IPS-15b (cell line): ENCODE measurements around the gene DPM2.
A peak's percentile ranks its signal among the peaks of the same experiment; 100 is the strongest.

Experiments
- H3K27me3 ChIP-seq: one replicate; pipeline ENCODE4 v1.6.1; 2013; ENCODE audit warnings: low read length; ENCODE audit not compliant: control insufficient read depth, insufficient read depth
- H3K36me3 ChIP-seq: one replicate; pipeline ENCODE4 v1.6.1; 2013; ENCODE audit warnings: low read length; ENCODE audit not compliant: control insufficient read depth, insufficient read depth
- H3K4me1 ChIP-seq: one replicate; pipeline ENCODE4 v1.6.1; 2013; ENCODE audit warnings: mild to moderate bottlenecking, low read length; ENCODE audit not compliant: control insufficient read depth, insufficient read depth
- H3K4me3 ChIP-seq: one replicate; pipeline ENCODE4 v1.5.1; 2013; ENCODE audit warnings: low read depth, low read length
- H3K9ac ChIP-seq: one replicate; pipeline ENCODE4 v1.6.1; 2013; ENCODE audit warnings: low read depth, mild to moderate bottlenecking, low read length
- H3K9me3 ChIP-seq: one replicate; pipeline ENCODE4 v1.6.1; 2013; ENCODE audit warnings: mild to moderate bottlenecking, low read length; ENCODE audit not compliant: control insufficient read depth, insufficient read depth

DPM2 gene

GRCh38 chr9:127918183-127919107, 19.2 kb downstream of the DPM2 start:
- no peaks in the 10 kb centered on the region for H3K36me3 ChIP-seq
- H3K9ac ChIP-seq: no peak overlapping the region
- H3K9me3 ChIP-seq: no peaks in the 10 kb centered on the region
- peaks cover 6% of the 10 kb centered on the region for H3K4me1 ChIP-seq
- peaks cover 18% of the 10 kb centered on the region for H3K27me3 ChIP-seq
- no peak overlapping the region for H3K4me3 ChIP-seq

GRCh38 chr9:127917603-127918002, 20.1 kb downstream of the DPM2 start:
- H3K9me3 ChIP-seq: no peaks in the 10 kb centered on the region
- peaks cover 18% of the 10 kb centered on the region for H3K27me3 ChIP-seq
- no peaks in the 10 kb centered on the region for H3K36me3 ChIP-seq
- H3K4me1 ChIP-seq: peaks cover 6% of the 10 kb centered on the region
- H3K9ac ChIP-seq: no peak overlapping the region
- H3K4me3 ChIP-seq: no peak overlapping the region

GRCh38 chr9:127916720-127917581, 20.7 kb downstream of the DPM2 start, which contains the start of gene ST6GALNAC4:
TSS of gene ST6GALNAC4 (minus strand) at chr9:127917041. CDS start at chr9:127916419, 622 bp downstream.
- Histone ChIP-seq H3K4me3 (peak within 1 kb of the TSS; percentile 54), H3K9ac (no peak within 1 kb of the TSS), H3K4me1 (peaks cover 6% of the 10 kb centered on the region), H3K36me3 (no peaks in the 10 kb centered on the region), H3K27me3 (peaks cover 15% of the 10 kb centered on the region), H3K9me3 (no peaks in the 10 kb centered on the region)

- peaks cover 6% of the 10 kb centered on the region for H3K4me1 ChIP-seq
- H3K9me3 ChIP-seq: no peaks in the 10 kb centered on the region
- H3K27me3 ChIP-seq: peaks cover 10% of the 10 kb centered on the region
- peak overlapping the region; percentile 54 for H3K4me3 ChIP-seq
- no peaks in the 10 kb centered on the region for H3K36me3 ChIP-seq
- H3K9ac ChIP-seq: no peak overlapping the region
Observed at GRCh38 chr9:127915801-127916719, 21.6 kb downstream of the DPM2 start.

GRCh38 chr9:127915325-127915752, 22.3 kb downstream of the DPM2 start:
- peaks cover 8% of the 10 kb centered on the region for H3K27me3 ChIP-seq
- peaks cover 6% of the 10 kb centered on the region for H3K4me1 ChIP-seq
- no peaks in the 10 kb centered on the region for H3K9me3 ChIP-seq
- H3K36me3 ChIP-seq: no peaks in the 10 kb centered on the region
- H3K4me3 ChIP-seq: no peak overlapping the region
- H3K9ac ChIP-seq: no peak overlapping the region

- Histone ChIP-seq H3K27me3 (peaks cover 8% of the 10 kb centered on the region), H3K9ac (no peak overlapping the region), H3K36me3 (no peaks in the 10 kb centered on the region), H3K4me1 (peaks cover 6% of the 10 kb centered on the region), H3K4me3 (no peak overlapping the region), H3K9me3 (no peaks in the 10 kb centered on the region)
Observed at GRCh38 chr9:127913682-127914081, 24.0 kb downstream of the DPM2 start.

- Histone ChIP-seq H3K27me3 (peaks cover 8% of the 10 kb centered on the region), H3K4me1 (peaks cover 4% of the 10 kb centered on the region), H3K4me3 (no peak overlapping the region), H3K9ac (no peak overlapping the region), H3K9me3 (no peaks in the 10 kb centered on the region), H3K36me3 (no peaks in the 10 kb centered on the region)
Observed at GRCh38 chr9:127912882-127913281, 24.8 kb downstream of the DPM2 start.

- Histone ChIP-seq H3K36me3 (no peaks in the 10 kb centered on the region), H3K4me3 (no peak overlapping the region), H3K9ac (no peak overlapping the region), H3K27me3 (peaks cover 8% of the 10 kb centered on the region), H3K9me3 (no peaks in the 10 kb centered on the region), H3K4me1 (peaks cover 1% of the 10 kb centered on the region)
Observed at GRCh38 chr9:127912296-127912695, 25.4 kb downstream of the DPM2 start.

GRCh38 chr9:127910613-127911205, 26.9 kb downstream of the DPM2 start:
- H3K4me3 ChIP-seq: no peak overlapping the region
- H3K9me3 ChIP-seq: no peaks in the 10 kb centered on the region
- H3K9ac ChIP-seq: no peak overlapping the region
- no peaks in the 10 kb centered on the region for H3K36me3 ChIP-seq
- no peaks in the 10 kb centered on the region for H3K4me1 ChIP-seq
- H3K27me3 ChIP-seq: no peaks in the 10 kb centered on the region

GRCh38 chr9:127909839-127910273, 27.8 kb downstream of the DPM2 start:
- no peaks in the 10 kb centered on the region for H3K9me3 ChIP-seq
- no peaks in the 10 kb centered on the region for H3K27me3 ChIP-seq
- H3K4me1 ChIP-seq: peaks cover under 1% of the 10 kb centered on the region
- no peak overlapping the region for H3K9ac ChIP-seq
- no peaks in the 10 kb centered on the region for H3K36me3 ChIP-seq
- no peak overlapping the region for H3K4me3 ChIP-seq

- Histone ChIP-seq H3K4me1 (peaks cover 10% of the 10 kb centered on the region), H3K9ac (no peak overlapping the region), H3K36me3 (no peaks in the 10 kb centered on the region)
Observed at GRCh38 chr9:127908660-127908926, 29.1 kb downstream of the DPM2 start.

More at GRCh38 chr9:127908660-127908926, 29.1 kb downstream of the DPM2 start:
- H3K27me3 ChIP-seq: no peaks in the 10 kb centered on the region
- no peak overlapping the region for H3K4me3 ChIP-seq
- no peaks in the 10 kb centered on the region for H3K9me3 ChIP-seq
